Keratinocyte (primary cell): Measurements from ENCODE around the gene CD8B.

ENCODE experiments used
- CTCF ChIP-seq, 3 experiments: IDR thresholded peaks in 1 of 3; conservative IDR thresholded peaks in 1 of 3; optimal IDR thresholded peaks in 1 of 3; 2 replicates in 2 of 3; 3 replicates in 1 of 3; pipeline versions ENCODE3 to v1.5.1; 2011; ENCODE audit warnings: low read length in 3 of 3, mild to moderate bottlenecking in 3 of 3, moderate library complexity in 2 of 3, control low read depth in 1 of 3, inconsistent platforms in 1 of 3; ENCODE audit not compliant: insufficient read depth in 2 of 3; ENCODE audit errors: extremely low read depth in 1 of 3
- EZH2 ChIP-seq: IDR thresholded peaks from one replicate; pipeline ENCODE4 v1.6.1; 2012; ENCODE audit warnings: inconsistent platforms, mild to moderate bottlenecking, low read length, moderate library complexity

- no peak for TF ChIP-seq CTCF (optimal IDR thresholded peaks at IDR 0.05 in 1 of 3, IDR thresholded peaks at IDR 0.05 in 1 of 3, conservative IDR thresholded peaks at IDR 0.05 in 1 of 3; ENCODE audit: extremely low read depth in 1 of 3, insufficient read depth in 2 of 3, low read length in 3 of 3)
- no peak for TF ChIP-seq EZH2
Measured at GRCh38 chr2:86821306-86821705, 40.4 kb downstream of the CD8B start.
